Stimulated activated memory B cell treated with anti-CD40 and anti-IgM and Interleukin-4, amounts not matched to agents 10 μg/mL and 1 μg/mL and 100 μg/mL, for 72 hours (primary cell): ENCODE data around the gene MASP1.

Experiments used
- ATAC-seq: fragments of 150-1000 bp; cut with Tn5 transposase; 2 replicates; pipeline ENCODE4 v1.10.0; 2021
- H3K27ac Mint-ChIP-seq: one replicate; pipeline ENCODE4 v1.8.0; 2022; ENCODE audit warnings: mild to moderate bottlenecking, mixed read lengths
- H3K27me3 Mint-ChIP-seq: one replicate; pipeline ENCODE4 v1.8.0; 2022; ENCODE audit warnings: mixed read lengths
- H3K36me3 Mint-ChIP-seq: one replicate; pipeline ENCODE4 v1.8.0; 2022; ENCODE audit warnings: mixed read lengths
- H3K4me1 Mint-ChIP-seq: one replicate; pipeline ENCODE4 v1.8.0; 2022; ENCODE audit warnings: mixed read lengths
- H3K4me3 Mint-ChIP-seq: one replicate; pipeline ENCODE4 v1.8.0; 2022; ENCODE audit warnings: mild to moderate bottlenecking, moderate library complexity, mixed read lengths
- H3K9me3 Mint-ChIP-seq: one replicate; pipeline ENCODE4 v1.8.0; 2022; ENCODE audit warnings: mixed read lengths

MASP1 gene

GRCh38 chr3:187291512-187292132, at the start of gene MASP1:
MASP1 (minus strand) TSS chr3:187291737; CDS start chr3:187291632, 105 bp downstream.
- no peak for ATAC-seq
- Mint-ChIP-seq H3K36me3 (no peaks in the 10 kb centered on the region), H3K27ac (no peak within 1 kb of the TSS), H3K4me3 (no peak within 1 kb of the TSS), H3K4me1 (no peaks in the 10 kb centered on the region), H3K9me3 (no peaks in the 10 kb centered on the region), H3K27me3 (peaks cover 31% of the 10 kb centered on the region)

DNA sequence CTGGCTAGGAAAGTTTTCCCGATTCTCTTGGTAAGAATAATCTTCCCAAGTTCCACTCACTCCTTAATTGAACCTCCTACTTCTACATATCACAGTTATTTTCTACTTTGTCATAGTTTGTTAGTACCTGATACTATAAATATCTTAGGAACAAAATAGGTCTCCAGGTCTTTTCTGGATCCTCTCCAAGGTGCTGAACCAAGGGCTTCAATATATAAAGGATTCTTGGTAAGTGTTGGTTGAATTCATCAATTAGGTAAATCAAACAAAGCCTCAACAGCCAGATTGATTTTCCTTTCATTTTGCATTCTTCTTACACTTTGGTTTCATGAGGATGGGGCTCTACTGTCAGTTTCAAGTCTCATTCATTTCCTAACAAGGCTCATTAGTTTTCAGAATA, 49.0 kb upstream of the MASP1 start:
- Mint-ChIP-seq H3K4me3 (no peak overlapping the region), H3K27ac (no peak overlapping the region), H3K4me1 (no peaks in the 10 kb centered on the region), H3K27me3 (peaks cover 45% of the 10 kb centered on the region), H3K9me3 (no peaks in the 10 kb centered on the region), H3K36me3 (no peaks in the 10 kb centered on the region)
- ATAC-seq = no peak

GRCh38 chr3:187336322-187336721, 44.8 kb upstream of the MASP1 start:
- H3K27me3 Mint-ChIP-seq = peaks cover 30% of the 10 kb centered on the region
- no peak overlapping the region for H3K4me3 Mint-ChIP-seq
- no peaks in the 10 kb centered on the region for H3K36me3 Mint-ChIP-seq
- no peaks in the 10 kb centered on the region for H3K4me1 Mint-ChIP-seq
- no peak for ATAC-seq
- H3K9me3 Mint-ChIP-seq = no peaks in the 10 kb centered on the region
- no peak overlapping the region for H3K27ac Mint-ChIP-seq

GRCh38 chr3:187334904-187335303, 43.4 kb upstream of the MASP1 start:
- Mint-ChIP-seq H3K4me3 (no peak overlapping the region), H3K36me3 (no peaks in the 10 kb centered on the region), H3K27me3 (peaks cover 30% of the 10 kb centered on the region), H3K27ac (no peak overlapping the region), H3K4me1 (no peaks in the 10 kb centered on the region), H3K9me3 (no peaks in the 10 kb centered on the region)
- ATAC-seq = no peak

DNA sequence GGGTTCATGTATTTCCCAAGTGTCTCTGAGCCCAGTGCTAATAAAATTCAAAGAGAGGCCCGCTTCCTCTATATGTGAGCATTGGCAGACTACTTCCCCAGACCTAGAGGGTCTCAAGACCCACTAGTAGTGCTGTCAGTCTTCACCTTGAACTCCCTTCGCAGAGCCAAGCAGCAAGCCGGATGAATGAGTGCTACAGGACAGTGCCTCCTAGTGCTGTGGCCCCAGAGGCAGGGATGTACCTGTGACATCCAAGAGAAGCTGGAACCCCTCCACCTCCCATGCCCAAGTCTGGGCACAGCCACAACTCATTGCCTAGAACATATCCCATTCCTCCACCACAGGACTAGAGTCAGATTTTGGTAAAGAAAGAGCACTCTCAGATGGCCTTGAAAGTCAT, 37.2 kb upstream of the MASP1 start:
- Mint-ChIP-seq H3K27me3 (peaks cover 20% of the 10 kb centered on the region), H3K36me3 (no peaks in the 10 kb centered on the region), H3K4me3 (no peak overlapping the region), H3K9me3 (no peaks in the 10 kb centered on the region), H3K27ac (no peak overlapping the region), H3K4me1 (no peaks in the 10 kb centered on the region)
- ATAC-seq = no peak

DNA sequence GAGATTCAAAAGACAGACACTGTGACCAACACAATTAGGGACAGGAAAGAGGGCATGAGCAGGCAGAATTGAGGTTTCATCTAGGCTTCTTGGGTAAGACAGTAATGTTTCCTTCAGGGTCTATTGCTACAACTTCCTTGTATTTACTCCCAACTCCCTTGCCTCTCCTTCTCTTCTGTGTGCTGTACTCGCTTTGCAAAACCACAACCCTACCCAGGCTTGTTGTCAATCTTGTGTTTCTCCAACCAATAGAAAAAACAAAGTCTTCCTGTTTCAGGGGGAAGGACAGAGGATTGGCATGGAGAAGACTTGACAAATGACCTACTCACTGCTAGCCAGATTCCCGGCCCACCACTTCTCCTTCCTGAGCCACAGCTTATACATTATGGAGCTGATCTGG, 36.3 kb upstream of the MASP1 start:
- Mint-ChIP-seq H3K27ac (no peak overlapping the region), H3K9me3 (no peaks in the 10 kb centered on the region), H3K27me3 (peaks cover 19% of the 10 kb centered on the region), H3K4me3 (no peak overlapping the region), H3K4me1 (no peaks in the 10 kb centered on the region), H3K36me3 (no peaks in the 10 kb centered on the region)
- ATAC-seq = no peak

DNA sequence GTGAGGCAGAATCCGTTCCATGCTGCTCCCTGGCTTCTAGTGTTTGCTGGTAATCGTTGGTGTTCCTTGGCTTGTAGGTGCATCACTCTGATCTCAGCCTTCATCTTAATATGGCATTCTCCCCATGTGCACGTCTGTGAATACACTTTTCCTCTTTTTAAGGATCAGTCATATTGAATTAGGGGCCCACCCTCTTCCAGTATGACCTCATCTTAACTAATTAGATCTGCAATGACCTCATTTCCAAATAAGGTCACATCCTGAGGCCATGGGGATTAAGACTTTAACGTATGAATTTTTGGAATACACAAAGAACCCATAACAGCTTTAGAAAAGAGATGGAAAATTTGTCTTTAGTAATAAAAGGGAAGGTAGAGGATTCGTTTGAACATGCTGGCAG, 34.1 kb upstream of the MASP1 start:
- no peaks in the 10 kb centered on the region for H3K9me3 Mint-ChIP-seq
- H3K36me3 Mint-ChIP-seq = no peaks in the 10 kb centered on the region
- no peak overlapping the region for H3K4me3 Mint-ChIP-seq
- H3K27ac Mint-ChIP-seq = no peak overlapping the region
- no peaks in the 10 kb centered on the region for H3K4me1 Mint-ChIP-seq
- peaks cover 13% of the 10 kb centered on the region for H3K27me3 Mint-ChIP-seq
- ATAC-seq = no peak

GRCh38 chr3:187323091-187323490, 31.6 kb upstream of the MASP1 start:
- no peak overlapping the region for H3K27ac Mint-ChIP-seq
- H3K9me3 Mint-ChIP-seq = no peaks in the 10 kb centered on the region

DNA sequence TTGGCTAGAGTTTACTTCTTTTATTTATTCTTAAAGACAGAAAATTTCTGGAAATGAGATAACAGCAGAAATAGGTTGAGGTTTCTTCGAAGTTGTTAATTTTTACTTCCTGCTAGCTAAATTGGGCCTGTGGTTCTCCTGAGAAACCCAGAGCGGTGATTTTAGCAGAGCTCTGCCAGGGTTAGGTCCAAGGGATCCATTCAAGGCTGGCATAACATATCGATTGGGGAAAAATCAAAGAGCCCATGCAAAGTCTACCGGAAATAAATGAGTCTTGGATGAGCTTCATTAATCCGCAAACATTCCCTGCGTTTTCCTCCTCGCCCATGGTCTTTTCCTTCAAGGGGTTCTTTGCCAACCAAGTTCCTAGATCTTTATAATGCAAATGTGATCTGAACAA, 30.8 kb upstream of the MASP1 start:
- no peak overlapping the region for H3K4me3 Mint-ChIP-seq
- no peak for ATAC-seq
- no peaks in the 10 kb centered on the region for H3K9me3 Mint-ChIP-seq
- H3K4me1 Mint-ChIP-seq = peaks cover 6% of the 10 kb centered on the region
- peaks cover 18% of the 10 kb centered on the region for H3K27me3 Mint-ChIP-seq
- H3K36me3 Mint-ChIP-seq = no peaks in the 10 kb centered on the region
- no peak overlapping the region for H3K27ac Mint-ChIP-seq

More at GRCh38 chr3:187323091-187323490, 31.6 kb upstream of the MASP1 start:
- H3K4me3 Mint-ChIP-seq = no peak overlapping the region
- peaks cover 6% of the 10 kb centered on the region for H3K4me1 Mint-ChIP-seq
- peaks cover 10% of the 10 kb centered on the region for H3K27me3 Mint-ChIP-seq
- ATAC-seq = no peak
- no peaks in the 10 kb centered on the region for H3K36me3 Mint-ChIP-seq

GRCh38 chr3:187321766-187322165, 30.2 kb upstream of the MASP1 start:
- no peaks in the 10 kb centered on the region for H3K9me3 Mint-ChIP-seq
- H3K4me1 Mint-ChIP-seq = peaks cover 6% of the 10 kb centered on the region
- H3K36me3 Mint-ChIP-seq = no peaks in the 10 kb centered on the region
- no peak for ATAC-seq
- H3K27me3 Mint-ChIP-seq = peaks cover 23% of the 10 kb centered on the region
- H3K4me3 Mint-ChIP-seq = no peak overlapping the region
- no peak overlapping the region for H3K27ac Mint-ChIP-seq

GRCh38 chr3:187319699-187320302, 28.3 kb upstream of the MASP1 start:
- Mint-ChIP-seq H3K4me3 (no peak overlapping the region), H3K9me3 (no peaks in the 10 kb centered on the region), H3K4me1 (peaks cover 6% of the 10 kb centered on the region), H3K36me3 (no peaks in the 10 kb centered on the region), H3K27me3 (peaks cover 32% of the 10 kb centered on the region), H3K27ac (no peak overlapping the region)
- ATAC-seq = peak; percentile 65

DNA sequence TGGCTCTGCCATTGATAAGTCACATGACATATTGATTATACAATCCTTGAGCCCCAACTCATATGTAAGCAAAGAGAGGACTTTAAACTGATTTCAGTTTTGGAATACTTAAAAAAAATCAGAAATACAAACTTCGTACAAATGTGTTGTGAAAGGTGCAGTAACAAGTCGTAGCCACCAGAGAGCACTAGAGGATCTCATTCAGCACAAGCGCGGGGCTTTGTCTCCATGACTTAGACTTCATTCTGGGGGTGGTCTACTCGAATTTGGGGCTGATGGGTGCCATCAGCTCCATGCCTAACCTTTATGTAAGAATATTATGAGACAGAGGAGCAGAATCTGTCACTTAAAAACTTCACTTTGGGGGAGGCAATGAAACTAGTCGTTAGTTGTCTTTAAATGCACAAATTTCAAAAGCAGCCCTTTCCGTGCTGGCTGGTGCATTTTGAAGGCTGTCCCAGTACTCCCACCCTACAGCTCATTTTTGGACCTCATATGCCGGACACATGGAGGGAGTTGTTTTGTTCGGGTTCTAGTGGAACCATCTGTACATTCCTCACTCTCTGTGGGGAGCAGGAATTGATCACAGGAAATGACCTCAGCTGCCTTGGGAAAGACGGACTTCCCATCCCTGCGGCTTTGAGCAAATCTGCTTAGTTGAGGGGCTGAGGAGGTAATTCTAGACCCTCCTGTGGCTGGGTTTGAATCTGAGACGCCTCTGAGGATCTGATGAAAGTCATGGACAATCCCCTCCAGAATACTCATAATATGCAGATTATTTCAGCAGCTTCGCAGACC, 27.5 kb upstream of the MASP1 start:
- peaks cover 40% of the 10 kb centered on the region for H3K27me3 Mint-ChIP-seq
- H3K27ac Mint-ChIP-seq = no peak overlapping the region
- no peak overlapping the region for H3K4me3 Mint-ChIP-seq
- H3K36me3 Mint-ChIP-seq = no peaks in the 10 kb centered on the region
- H3K4me1 Mint-ChIP-seq = peaks cover 6% of the 10 kb centered on the region
- H3K9me3 Mint-ChIP-seq = no peaks in the 10 kb centered on the region
- ATAC-seq = no peak

GRCh38 chr3:187315872-187316271, 24.3 kb upstream of the MASP1 start:
- no peaks in the 10 kb centered on the region for H3K36me3 Mint-ChIP-seq
- H3K9me3 Mint-ChIP-seq = peaks cover 10% of the 10 kb centered on the region
- ATAC-seq = no peak
- H3K27me3 Mint-ChIP-seq = peaks cover 63% of the 10 kb centered on the region
- H3K4me1 Mint-ChIP-seq = peaks cover 6% of the 10 kb centered on the region
- no peak overlapping the region for H3K27ac Mint-ChIP-seq
- H3K4me3 Mint-ChIP-seq = no peak overlapping the region

DNA sequence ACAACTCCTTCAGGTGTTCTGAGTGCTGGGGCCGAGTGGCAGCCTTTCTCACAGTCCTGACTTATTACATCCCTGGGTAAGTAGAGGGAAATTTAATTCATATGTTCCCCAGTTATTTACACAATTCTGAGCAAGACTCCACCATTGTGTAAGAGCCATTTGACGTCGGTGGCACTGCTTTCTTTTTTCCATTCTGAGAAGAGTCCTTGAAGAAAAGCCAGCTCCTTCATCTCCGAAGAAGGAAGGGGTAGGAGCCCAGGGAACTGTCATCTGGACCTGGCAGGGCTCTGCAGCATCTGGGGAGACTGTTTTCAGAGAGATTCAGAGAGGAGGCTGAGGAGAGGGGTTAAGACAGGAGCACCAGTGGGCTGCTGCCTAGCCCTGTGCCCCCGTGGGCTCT, 22.6 kb upstream of the MASP1 start:
- Mint-ChIP-seq H3K27me3 (peaks cover 78% of the 10 kb centered on the region), H3K9me3 (peaks cover 10% of the 10 kb centered on the region), H3K27ac (no peak overlapping the region), H3K4me1 (peaks cover 6% of the 10 kb centered on the region), H3K4me3 (no peak overlapping the region), H3K36me3 (no peaks in the 10 kb centered on the region)
- ATAC-seq = no peak

GRCh38 chr3:187310954-187311470, 19.5 kb upstream of the MASP1 start:
- Mint-ChIP-seq H3K4me3 (no peak overlapping the region), H3K36me3 (no peaks in the 10 kb centered on the region), H3K27me3 (peaks cover 53% of the 10 kb centered on the region), H3K9me3 (peaks cover 10% of the 10 kb centered on the region), H3K4me1 (no peaks in the 10 kb centered on the region), H3K27ac (no peak overlapping the region)
- ATAC-seq = no peak
